ENCODE results near the gene OBI1. TPM values are rescaled to one million over a fixed set of nuclear protein-coding genes. Genes with fewer than 3 reads are reported as not detected.

The OBI1 gene
- total RNA-seq, 4 donors from 2014 or later = 5.8 to 14.7 (median 10.0) TPM

DNA sequence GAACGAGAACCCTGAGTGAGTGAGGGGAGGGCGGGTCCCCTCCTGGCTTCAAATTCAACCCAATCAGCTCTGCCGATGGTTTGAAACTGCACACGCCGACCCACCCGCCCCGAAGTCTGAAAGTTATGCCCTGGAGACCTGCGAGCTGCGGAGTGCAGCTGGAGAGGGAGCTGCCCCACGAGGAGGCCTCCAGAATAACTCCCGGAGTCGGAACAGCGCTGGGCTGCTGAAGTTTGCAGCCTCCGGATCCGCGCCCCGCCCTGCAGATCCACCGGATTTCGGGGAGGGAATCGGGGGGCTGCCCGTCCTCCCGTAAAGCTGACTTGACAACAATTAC lies 62.6 kb downstream of the OBI1 start:
- ATAC-seq (ENCODE audit: low FRiP score) = no peak

DNA sequence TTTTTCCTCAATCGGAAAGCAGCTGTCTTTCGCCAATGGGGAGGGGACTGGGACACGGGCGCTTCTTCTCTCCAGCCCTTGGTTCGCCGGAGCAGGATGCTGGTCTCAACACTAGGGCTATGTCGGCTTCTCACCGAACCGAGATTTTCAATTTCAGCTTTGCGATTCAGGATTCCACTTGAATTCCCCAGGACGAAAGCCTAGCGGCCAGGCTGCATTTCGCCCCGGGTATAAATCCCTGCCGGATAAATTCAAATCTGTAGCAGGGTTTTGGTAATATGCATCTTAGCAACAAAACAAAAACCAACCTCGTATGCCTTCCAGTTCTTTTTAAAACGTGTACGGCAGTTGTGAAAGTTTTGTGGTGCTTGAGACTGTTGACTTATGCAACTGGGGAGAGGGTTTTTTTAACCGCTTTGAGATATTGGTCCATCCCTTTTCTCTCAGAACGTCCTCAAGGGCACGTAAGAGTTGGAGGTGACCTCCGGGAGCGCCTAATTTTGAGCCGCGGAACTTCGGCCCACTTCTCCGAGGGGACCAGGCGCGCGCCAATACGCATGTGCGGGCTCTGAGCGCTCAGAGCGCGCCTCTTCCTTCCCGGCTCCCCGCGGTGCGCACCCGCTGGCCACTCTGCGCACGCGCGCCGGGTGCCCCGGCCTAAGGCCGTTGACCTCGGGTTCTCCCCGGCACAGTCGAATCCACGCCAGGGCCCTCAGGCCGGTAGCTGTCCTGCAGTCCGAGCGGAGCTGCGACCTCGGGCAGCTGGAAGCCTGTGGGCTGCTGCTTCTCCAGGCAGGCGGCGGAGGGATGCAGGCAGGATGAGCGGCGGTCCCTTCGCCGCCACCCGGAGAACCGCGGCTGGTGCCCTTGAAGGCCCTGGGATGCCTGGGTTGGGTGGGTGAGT lies 63.2 kb downstream of the OBI1 start:
- DNase-seq (ENCODE audit: low spot score) (no peak), ATAC-seq (ENCODE audit: low FRiP score) (no peak)
- TF ChIP-seq, protein P1, sequence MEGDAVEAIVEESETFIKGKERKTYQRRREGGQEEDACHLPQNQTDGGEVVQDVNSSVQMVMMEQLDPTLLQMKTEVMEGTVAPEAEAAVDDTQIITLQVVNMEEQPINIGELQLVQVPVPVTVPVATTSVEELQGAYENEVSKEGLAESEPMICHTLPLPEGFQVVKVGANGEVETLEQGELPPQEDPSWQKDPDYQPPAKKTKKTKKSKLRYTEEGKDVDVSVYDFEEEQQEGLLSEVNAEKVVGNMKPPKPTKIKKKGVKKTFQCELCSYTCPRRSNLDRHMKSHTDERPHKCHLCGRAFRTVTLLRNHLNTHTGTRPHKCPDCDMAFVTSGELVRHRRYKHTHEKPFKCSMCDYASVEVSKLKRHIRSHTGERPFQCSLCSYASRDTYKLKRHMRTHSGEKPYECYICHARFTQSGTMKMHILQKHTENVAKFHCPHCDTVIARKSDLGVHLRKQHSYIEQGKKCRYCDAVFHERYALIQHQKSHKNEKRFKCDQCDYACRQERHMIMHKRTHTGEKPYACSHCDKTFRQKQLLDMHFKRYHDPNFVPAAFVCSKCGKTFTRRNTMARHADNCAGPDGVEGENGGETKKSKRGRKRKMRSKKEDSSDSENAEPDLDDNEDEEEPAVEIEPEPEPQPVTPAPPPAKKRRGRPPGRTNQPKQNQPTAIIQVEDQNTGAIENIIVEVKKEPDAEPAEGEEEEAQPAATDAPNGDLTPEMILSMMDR (IDR thresholded peaks at IDR 0.05) = no peak

More for the DNA sequence above, 62.6 kb downstream of the OBI1 start:
- TF ChIP-seq, protein P1 (IDR thresholded peaks at IDR 0.05) = no peak
- DNase-seq (ENCODE audit: low spot score) = no peak

DNA sequence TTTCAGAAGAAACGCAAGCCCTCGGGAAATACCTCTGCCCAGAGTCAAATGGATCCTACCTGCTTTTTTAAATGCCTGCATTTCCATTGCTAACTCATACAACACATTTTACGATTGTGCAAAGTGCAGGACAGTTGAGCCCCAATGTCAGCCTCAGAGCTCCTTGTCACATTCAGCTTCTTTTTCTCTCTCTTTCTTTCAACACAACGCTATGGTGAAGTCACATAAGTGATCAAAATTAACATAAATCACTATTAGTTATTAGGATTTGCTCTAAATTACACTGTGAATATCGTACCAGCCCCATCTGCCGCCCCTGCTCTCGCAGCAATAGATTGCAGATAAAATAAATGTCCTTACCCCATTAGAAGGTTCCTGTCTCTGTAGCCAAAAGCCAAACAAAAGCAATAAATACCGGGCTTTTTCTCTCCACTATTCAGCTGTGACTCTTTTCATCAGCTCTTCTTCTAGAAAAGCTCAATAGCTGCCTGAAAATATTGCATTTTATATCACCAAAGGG lies 64.4 kb downstream of the OBI1 start:
- no peak for ATAC-seq (ENCODE audit: low FRiP score)
- no peak for DNase-seq (ENCODE audit: low spot score)
- TF ChIP-seq, protein P1 (IDR thresholded peaks at IDR 0.05) = no peak

DNA sequence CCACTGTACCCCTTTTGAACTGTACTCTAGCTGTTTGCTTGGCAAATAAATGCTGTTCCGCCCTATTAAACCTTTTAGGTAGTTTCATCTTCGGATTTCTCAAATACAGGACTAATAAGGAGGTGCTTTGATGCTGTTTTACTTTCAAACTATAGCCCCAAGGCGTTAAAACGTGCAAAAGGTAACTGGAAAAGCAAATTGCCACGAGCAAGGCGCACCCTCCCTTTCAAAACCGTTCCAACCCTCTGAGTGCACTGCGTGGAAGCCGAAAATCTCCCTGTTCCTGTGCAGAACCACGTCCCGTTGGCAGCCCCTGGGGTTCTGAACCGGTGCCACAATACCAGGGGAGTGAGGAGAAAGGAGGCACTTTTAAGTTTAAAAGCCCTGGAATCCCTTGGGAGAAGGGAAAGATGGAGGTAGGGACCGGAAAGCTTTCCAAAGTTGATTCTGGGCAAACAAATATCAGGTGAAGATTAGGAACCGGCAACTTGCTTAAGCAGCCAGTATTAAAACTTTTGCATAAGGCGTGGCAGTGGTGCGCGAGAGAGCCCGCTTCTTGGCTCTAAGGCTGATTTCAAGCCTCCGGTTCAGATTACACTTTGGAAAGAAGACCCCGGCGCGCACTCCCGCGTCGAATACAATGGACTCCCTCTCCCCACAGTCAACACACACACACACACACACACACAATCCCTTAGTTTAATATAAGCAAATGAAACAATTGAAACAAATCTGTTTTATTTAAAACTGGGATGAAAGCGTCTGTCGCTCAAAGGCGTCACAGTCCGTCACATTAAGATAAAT lies 65.1 kb downstream of the OBI1 start:
- ATAC-seq (ENCODE audit: low FRiP score) (no peak), DNase-seq (ENCODE audit: low spot score) (no peak)
- TF ChIP-seq, protein P1 (IDR thresholded peaks at IDR 0.05) = no peak

DNA sequence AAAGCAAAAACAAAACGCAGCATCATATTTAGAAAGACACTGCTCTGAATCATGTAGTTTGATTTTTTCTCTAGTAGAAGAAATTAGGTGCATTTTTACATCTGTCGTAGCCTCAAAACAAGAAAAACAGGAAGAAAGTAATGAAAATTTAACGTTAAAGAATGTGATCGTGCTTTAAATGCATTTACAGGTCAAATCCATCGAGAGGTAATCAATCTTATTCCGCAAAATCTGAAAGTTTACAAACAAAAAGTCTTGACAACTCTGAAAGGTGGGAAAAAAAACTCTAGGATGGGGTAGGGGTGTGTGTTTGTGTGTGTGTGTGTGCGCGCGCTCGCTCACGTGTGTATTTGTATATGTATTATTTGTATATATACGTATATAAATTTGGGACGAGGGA lies 65.8 kb downstream of the OBI1 start:
- ATAC-seq (ENCODE audit: low FRiP score) (no peak), DNase-seq (ENCODE audit: low spot score) (no peak)
- TF ChIP-seq, protein P1 (IDR thresholded peaks at IDR 0.05) = no peak

DNA sequence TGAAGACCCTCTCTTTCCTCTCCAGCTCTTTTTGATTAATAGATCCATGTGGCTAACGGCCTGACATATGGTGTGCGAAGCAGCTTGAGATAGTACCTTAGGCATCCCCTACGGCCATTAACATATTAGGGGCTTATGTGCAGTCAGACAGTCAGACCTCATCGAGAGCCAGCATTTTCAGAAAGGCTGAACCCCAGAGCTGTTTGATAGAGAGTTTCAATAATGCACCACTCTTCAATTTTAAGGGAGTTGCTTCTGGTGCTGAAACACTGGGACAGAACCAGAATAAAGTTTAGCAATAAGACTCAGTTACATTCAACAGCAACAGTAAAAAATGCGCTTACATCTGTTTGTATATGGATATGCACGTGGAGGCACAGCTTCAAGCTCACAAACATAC lies 66.4 kb downstream of the OBI1 start:
- TF ChIP-seq, protein P1 (IDR thresholded peaks at IDR 0.05) = no peak
- DNase-seq (ENCODE audit: low spot score) = no peak
- no peak for ATAC-seq (ENCODE audit: low FRiP score)
